Thoracic aorta (tissue), 2 donors: Measurements from ENCODE around the gene HRC. TPM values are rescaled to one million over a fixed set of nuclear protein-coding genes. Genes with fewer than 3 reads are reported as not detected.

ENCODE experiments used
- ATAC-seq: fragments of 150-250 bp; one replicate; pipeline ENCODE4 v1.8.0; 2017; ENCODE audit warnings: low read depth; ENCODE audit not compliant: insufficient number of reproducible peaks, low FRiP score
- DNase-seq: peaks from one replicate; pipeline ENCODE4 v3.0.0-alpha.2; 2020; ENCODE audit warnings: low spot score
- H3K27ac ChIP-seq, 2 donors: fragments of 200-600 bp; sonication (generic); 1 replicate in 1 of 2; 2 replicates in 1 of 2; pipeline ENCODE4 v1.5.1; 2016; ENCODE audit warnings: mild to moderate bottlenecking in 2 of 2, moderate library complexity in 2 of 2
- H3K27me3 ChIP-seq: fragments of 200-600 bp; sonication (generic); replicated peaks from 2 replicates; pipeline ENCODE4 v1.6.0; 2016; ENCODE audit warnings: mild to moderate bottlenecking; ENCODE audit not compliant: insufficient read depth
- H3K36me3 ChIP-seq: fragments of 200-600 bp; sonication (generic); one replicate; pipeline ENCODE4 v1.5.1; 2016
- H3K4me1 ChIP-seq, 2 donors: fragments of 200-600 bp; sonication (generic); 1 replicate in 1 of 2; 2 replicates in 1 of 2; pipeline versions ENCODE4 v1.5.1 to v1.6.0; 2016; ENCODE audit warnings: low read depth in 2 of 2, mild to moderate bottlenecking in 1 of 2; ENCODE audit not compliant: control insufficient read depth in 1 of 2
- H3K4me3 ChIP-seq: fragments of 200-600 bp; sonication (generic); 2 replicates; pipeline ENCODE4 v1.5.1; 2016; ENCODE audit warnings: mild to moderate bottlenecking
- H3K9me3 ChIP-seq: fragments of 200-600 bp; sonication (generic); 2 replicates; pipeline ENCODE4 v1.5.1; 2016
- total RNA-seq, 2 donors: library from RNA; depleted of rRNA; stranded (reverse); fragments of >200 nt; gene quantifications; one replicate each; pipeline versions ENCODE4 v1.1.0 to v1.2.3, GENCODE V29; 2016
- TF ChIP-seq, protein P1 (sequence below): fragments of 200-600 bp; sonication (generic); IDR thresholded peaks from one replicate; pipeline ENCODE4 v1.5.1; 2019; ENCODE audit warnings: antibody characterized with exemption

The HRC gene
- total RNA-seq, 2 donors from 2014 or later = 2.2 to 6.5 TPM

GRCh38 chr19:49120868-49121267, 34.3 kb downstream of the HRC start:
- DNase-seq (no peak), ATAC-seq (no peak)
- no peaks in the 10 kb centered on the region for H3K36me3 ChIP-seq
- no peaks in the 10 kb centered on the region for H3K9me3 ChIP-seq
- H3K4me1 ChIP-seq = peaks cover 13 to 24% of the 10 kb centered on the region in 2 donors
- no peaks in the 10 kb centered on the region for H3K27me3 ChIP-seq
- TF ChIP-seq, protein P1, sequence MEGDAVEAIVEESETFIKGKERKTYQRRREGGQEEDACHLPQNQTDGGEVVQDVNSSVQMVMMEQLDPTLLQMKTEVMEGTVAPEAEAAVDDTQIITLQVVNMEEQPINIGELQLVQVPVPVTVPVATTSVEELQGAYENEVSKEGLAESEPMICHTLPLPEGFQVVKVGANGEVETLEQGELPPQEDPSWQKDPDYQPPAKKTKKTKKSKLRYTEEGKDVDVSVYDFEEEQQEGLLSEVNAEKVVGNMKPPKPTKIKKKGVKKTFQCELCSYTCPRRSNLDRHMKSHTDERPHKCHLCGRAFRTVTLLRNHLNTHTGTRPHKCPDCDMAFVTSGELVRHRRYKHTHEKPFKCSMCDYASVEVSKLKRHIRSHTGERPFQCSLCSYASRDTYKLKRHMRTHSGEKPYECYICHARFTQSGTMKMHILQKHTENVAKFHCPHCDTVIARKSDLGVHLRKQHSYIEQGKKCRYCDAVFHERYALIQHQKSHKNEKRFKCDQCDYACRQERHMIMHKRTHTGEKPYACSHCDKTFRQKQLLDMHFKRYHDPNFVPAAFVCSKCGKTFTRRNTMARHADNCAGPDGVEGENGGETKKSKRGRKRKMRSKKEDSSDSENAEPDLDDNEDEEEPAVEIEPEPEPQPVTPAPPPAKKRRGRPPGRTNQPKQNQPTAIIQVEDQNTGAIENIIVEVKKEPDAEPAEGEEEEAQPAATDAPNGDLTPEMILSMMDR = no peak
- no peak overlapping the region for H3K27ac ChIP-seq
- no peak overlapping the region for H3K4me3 ChIP-seq

DNA sequence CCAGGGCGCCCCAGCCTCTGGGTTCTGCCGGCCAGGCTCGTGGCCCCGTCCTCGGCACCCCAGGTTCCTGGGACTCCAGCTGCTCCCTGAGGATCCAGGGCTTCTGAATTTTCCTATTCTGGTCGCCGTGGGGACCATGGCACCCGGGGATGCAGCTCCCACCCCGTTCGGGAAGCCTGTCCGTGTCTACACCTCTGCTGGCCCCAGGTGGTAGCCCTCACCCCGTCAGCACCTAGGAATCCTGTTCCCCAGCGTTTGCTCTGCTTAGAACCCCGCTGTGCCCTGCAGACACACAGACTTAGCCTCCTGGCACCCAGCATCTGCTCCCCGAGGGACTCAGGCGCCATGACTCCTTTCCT, 34.9 kb downstream of the HRC start:
- H3K27me3 ChIP-seq = no peaks in the 10 kb centered on the region
- DNase-seq (no peak), ATAC-seq (no peak)
- TF ChIP-seq, protein P1 = no peak
- no peak overlapping the region for H3K27ac ChIP-seq
- H3K4me3 ChIP-seq = peak overlapping the region; percentile 88
- H3K9me3 ChIP-seq = no peaks in the 10 kb centered on the region
- no peaks in the 10 kb centered on the region for H3K36me3 ChIP-seq
- peaks cover 13 to 24% of the 10 kb centered on the region in 2 donors for H3K4me1 ChIP-seq

GRCh38 chr19:49119411-49120324, 35.5 kb downstream of the HRC start, which contains the start of gene PPFIA3:
Gene PPFIA3, plus strand, starts transcription at chr19:49119544. Its CDS starts 8,330 bp downstream, at chr19:49127874.
- no peaks in the 10 kb centered on the region for H3K9me3 ChIP-seq
- ATAC-seq (no peak), DNase-seq (no peak)
- no peaks in the 10 kb centered on the region for H3K27me3 ChIP-seq
- TF ChIP-seq, protein P1 = no peak
- H3K4me3 ChIP-seq = peak within 1 kb of the TSS; percentile 88
- H3K27ac ChIP-seq = peak within 1 kb of the TSS; percentile 91 to 98
- H3K4me1 ChIP-seq = peaks cover 13 to 31% of the 10 kb centered on the region in 2 donors
- H3K36me3 ChIP-seq = no peaks in the 10 kb centered on the region

- peak; percentile 86 for ATAC-seq
Observed at GRCh38 chr19:49118565-49119410, 36.4 kb downstream of the HRC start, which contains the start of gene C19orf73. Gene C19orf73, minus strand, starts transcription at chr19:49119143. Its CDS starts 121 bp downstream, at chr19:49119022.

More at GRCh38 chr19:49118565-49119410, 36.4 kb downstream of the HRC start, which contains the start of gene C19orf73:
- H3K36me3 ChIP-seq = no peaks in the 10 kb centered on the region
- no peaks in the 10 kb centered on the region for H3K27me3 ChIP-seq
- TF ChIP-seq, protein P1 = peak; percentile 39
- peaks cover 15 to 34% of the 10 kb centered on the region in 2 donors for H3K4me1 ChIP-seq
- H3K4me3 ChIP-seq = peak within 1 kb of the TSS; percentile 88
- H3K27ac ChIP-seq = peak within 1 kb of the TSS; percentile 91 to 98
- no peaks in the 10 kb centered on the region for H3K9me3 ChIP-seq
- peak; percentile 62 for DNase-seq
